OCI-LY3 (cell line): Measurements from ENCODE around the gene CAVIN1.
"Not testable (repeated sequence)": the region's sequence is repeated elsewhere in the genome, so short reads cannot be mapped to it uniquely, and the experiment has no call there.

ENCODE experiments used
- H2AFZ ChIP-seq: fragments of 200-600, 300-600 bp; shearing (Covaris generic); 2 replicates; pipeline ENCODE4 v1.6.0; 2014; ENCODE audit warnings: antibody characterized with exemption, low read depth, low read length
- H3K27ac ChIP-seq: fragments of 200-600, 300-600 bp; sonication (generic); 2 replicates; pipeline ENCODE4 v1.5.1; 2014; ENCODE audit warnings: mild to moderate bottlenecking, low read length, moderate library complexity, mixed read lengths
- H3K27me3 ChIP-seq: fragments of 200-600, 300-600 bp; sonication (generic); 2 replicates; pipeline ENCODE4 v1.6.1; 2014; ENCODE audit warnings: low read depth, low read length, mixed read lengths
- H3K36me3 ChIP-seq: fragments of 200-600, 300-600 bp; sonication (generic); replicated peaks from 2 replicates; pipeline ENCODE3; 2014; ENCODE audit warnings: low read depth, low read length, mixed read lengths
- H3K4me1 ChIP-seq: fragments of 300-600, 200-600 bp; sonication (generic); 2 replicates; pipeline ENCODE4 v1.6.1; 2014; ENCODE audit warnings: low read length, mixed read lengths
- H3K4me2 ChIP-seq: fragments of 200-600, 300-600 bp; sonication (generic); 2 replicates; pipeline ENCODE4 v1.6.1; 2014; ENCODE audit warnings: low read length, mixed read lengths
- H3K4me3 ChIP-seq: fragments of 300-600, 200-600 bp; sonication (generic); 2 replicates; pipeline ENCODE4 v1.5.1; 2014; ENCODE audit warnings: antibody characterized with exemption, mild to moderate bottlenecking, low read length, moderate library complexity
- H3K79me2 ChIP-seq: fragments of 300-600, 200-600 bp; shearing (Covaris generic); 2 replicates; pipeline ENCODE4 v1.6.1; 2014; ENCODE audit warnings: mild to moderate bottlenecking, low read length, mixed read lengths
- H3K9ac ChIP-seq: fragments of 300-600, 200-600 bp; shearing (Covaris generic); 2 replicates; pipeline ENCODE4 v1.6.0; 2014; ENCODE audit warnings: mild to moderate bottlenecking, low read length, moderate library complexity
- H3K9me3 ChIP-seq: fragments of 200-600, 300-600 bp; shearing (Covaris generic); 2 replicates; pipeline ENCODE4 v1.6.1; 2014; ENCODE audit warnings: low read length, mixed read lengths; ENCODE audit not compliant: insufficient read depth
- H4K20me1 ChIP-seq: fragments of 200-600, 300-600 bp; sonication (generic); 2 replicates; pipeline ENCODE4 v1.6.1; 2016; ENCODE audit warnings: low read length, mixed read lengths; ENCODE audit not compliant: insufficient read depth
- CTCF ChIP-seq: fragments of 200-600, 300-600 bp; sonication (generic); IDR thresholded peaks from 2 replicates; pipeline ENCODE4 v1.5.1; 2014; ENCODE audit warnings: antibody characterized with exemption, low read length, low read depth
- EZH2phosphoT487 ChIP-seq: fragments of 200-600 bp; shearing (Covaris generic); IDR thresholded peaks from 2 replicates; pipeline ENCODE4 v1.6.1; 2018; ENCODE audit warnings: antibody characterized with exemption, mixed run types, low read depth

The CAVIN1 gene

GRCh38 chr17:42378359-42378958 lies 44.6 kb downstream of the CAVIN1 start:
- Histone ChIP-seq H3K4me1 (peaks cover 89% of the 10 kb centered on the region), H3K9me3 (no peaks in the 10 kb centered on the region), H3K27me3 (no peaks in the 10 kb centered on the region), H3K4me2 (peak overlapping the region; percentile 67), H3K9ac (peak overlapping the region; percentile 88), H3K79me2 (peaks cover 89% of the 10 kb centered on the region), H2AFZ (no peak overlapping the region), H3K4me3 (peak overlapping the region; percentile 66), H3K27ac (peak overlapping the region; percentile 96), H3K36me3 (peaks cover 31% of the 10 kb centered on the region), H4K20me1 (peaks cover 34% of the 10 kb centered on the region)
- peak; percentile 69; the same call in 1 of the 2 replicates for TF ChIP-seq EZH2phosphoT487
- TF ChIP-seq CTCF, result no peak

GRCh38 chr17:42373896-42374295 lies 49.2 kb downstream of the CAVIN1 start:
- Histone ChIP-seq H3K9me3 (peaks cover 4% of the 10 kb centered on the region), H3K79me2 (peaks cover 94% of the 10 kb centered on the region), H3K27ac (peak overlapping the region; percentile 96; the same call in 1 of the 2 replicates), H3K4me2 (peak overlapping the region; percentile 77), H3K4me1 (peaks cover 52% of the 10 kb centered on the region), H3K4me3 (no peak overlapping the region), H2AFZ (no peak overlapping the region), H3K9ac (peak overlapping the region; percentile 9; the same call in 1 of the 2 replicates), H3K36me3 (peaks cover 40% of the 10 kb centered on the region), H4K20me1 (peaks cover 52% of the 10 kb centered on the region), H3K27me3 (no peaks in the 10 kb centered on the region)
- no peak for TF ChIP-seq CTCF
- no peak for TF ChIP-seq EZH2phosphoT487

- peaks cover 4% of the 10 kb centered on the region for H3K9me3 ChIP-seq
- H4K20me1 ChIP-seq, result peaks cover 70% of the 10 kb centered on the region
- H2AFZ ChIP-seq, result no peak overlapping the region
- H3K36me3 ChIP-seq, result peaks cover 40% of the 10 kb centered on the region
- H3K4me2 ChIP-seq, result no peak overlapping the region
- peaks cover 51% of the 10 kb centered on the region for H3K4me1 ChIP-seq
- no peak overlapping the region for H3K27ac ChIP-seq
- no peak for TF ChIP-seq CTCF
- no peak for TF ChIP-seq EZH2phosphoT487
- H3K9ac ChIP-seq, result no peak overlapping the region
- H3K27me3 ChIP-seq, result no peaks in the 10 kb centered on the region
- H3K79me2 ChIP-seq, result peaks cover 100% of the 10 kb centered on the region
- H3K4me3 ChIP-seq, result no peak overlapping the region
These were observed 50.9 kb downstream of the CAVIN1 start for GRCh38 chr17:42372142-42372541.

GRCh38 chr17:42368797-42369561 lies 54.1 kb downstream of the CAVIN1 start:
- not testable (repeated sequence) for H3K4me3 ChIP-seq, H3K9ac ChIP-seq, H3K9me3 ChIP-seq, H2AFZ ChIP-seq, H3K27ac ChIP-seq, H3K27me3 ChIP-seq, H3K4me2 ChIP-seq
- Histone ChIP-seq H3K36me3 (peaks cover 54% of the 10 kb centered on the region), H4K20me1 (peaks cover 91% of the 10 kb centered on the region), H3K79me2 (peaks cover 100% of the 10 kb centered on the region), H3K4me1 (peaks cover 49% of the 10 kb centered on the region)

GRCh38 chr17:42368310-42368709 lies 54.7 kb downstream of the CAVIN1 start:
- H4K20me1 ChIP-seq, result peaks cover 95% of the 10 kb centered on the region
- H3K79me2 ChIP-seq, result peaks cover 100% of the 10 kb centered on the region
- H2AFZ ChIP-seq, H3K4me3 ChIP-seq, H3K27me3 ChIP-seq, H3K9ac ChIP-seq, H3K27ac ChIP-seq, H3K9me3 ChIP-seq, H3K4me2 ChIP-seq: not testable (repeated sequence)
- peaks cover 52% of the 10 kb centered on the region for H3K36me3 ChIP-seq
- peaks cover 53% of the 10 kb centered on the region for H3K4me1 ChIP-seq

- not testable (repeated sequence) for H3K9ac ChIP-seq, H3K27ac ChIP-seq, H3K9me3 ChIP-seq, H3K4me2 ChIP-seq, H3K4me3 ChIP-seq, H3K27me3 ChIP-seq, H2AFZ ChIP-seq
- Histone ChIP-seq H3K36me3 (peaks cover 53% of the 10 kb centered on the region), H3K4me1 (peaks cover 71% of the 10 kb centered on the region), H3K79me2 (peaks cover 100% of the 10 kb centered on the region), H4K20me1 (peaks cover 97% of the 10 kb centered on the region)
These were observed 56.7 kb downstream of the CAVIN1 start for GRCh38 chr17:42366176-42367023.
